RWPE2 (cell line): Measurements from ENCODE around the gene NOC4L.
"Not testable (repeated sequence)": the region's sequence is repeated elsewhere in the genome, so short reads cannot be mapped to it uniquely, and the experiment has no call there.

Experiments used
- ATAC-seq: fragments of 200-7000 bp; cut with Tn5 transposase; 3 replicates; pipeline ENCODE4 v1.9.1; 2021; ENCODE audit warnings: low read depth
- DNase-seq: peaks from one replicate; pipeline ENCODE4 v3.0.0-alpha.2; 2020; ENCODE audit warnings: low spot score
- H3K27ac ChIP-seq: fragments of 450-650 bp; 2 replicates; pipeline ENCODE4 v1.5.1; 2017; ENCODE audit warnings: mild to moderate bottlenecking; ENCODE audit not compliant: poor library complexity, severe bottlenecking
- H3K27me3 ChIP-seq: fragments of 250-450 bp; sonication (Bioruptor Pico); 2 replicates; pipeline ENCODE4 v1.5.1; 2021; ENCODE audit warnings: mild to moderate bottlenecking, moderate library complexity; ENCODE audit not compliant: insufficient read depth, poor library complexity, severe bottlenecking
- H3K36me3 ChIP-seq: fragments of 250-450 bp; sonication (Bioruptor Pico); 2 replicates; pipeline ENCODE4 v1.5.1; 2020; ENCODE audit warnings: low read depth, mild to moderate bottlenecking, moderate library complexity
- H3K4me1 ChIP-seq: fragments of 250-450 bp; sonication (Bioruptor Pico); 2 replicates; pipeline ENCODE4 v1.5.1; 2021; ENCODE audit warnings: mild to moderate bottlenecking, moderate library complexity; ENCODE audit not compliant: insufficient read depth, poor library complexity, severe bottlenecking
- H3K4me3 ChIP-seq: fragments of 250-450 bp; sonication (Bioruptor Pico); 2 replicates; pipeline ENCODE4 v1.5.1; 2021; ENCODE audit warnings: mild to moderate bottlenecking, moderate library complexity; ENCODE audit not compliant: severe bottlenecking
- H3K9me3 ChIP-seq: fragments of 250-450 bp; sonication (Bioruptor Pico); 2 replicates; pipeline ENCODE4 v1.5.1; 2021; ENCODE audit warnings: mild to moderate bottlenecking, moderate library complexity; ENCODE audit not compliant: severe bottlenecking
- TF ChIP-seq, protein P1 (sequence below): fragments of 450-650 bp; IDR thresholded peaks from one replicate; pipeline ENCODE4 v1.5.1; 2017; ENCODE audit warnings: mild to moderate bottlenecking, moderate library complexity; ENCODE audit not compliant: poor library complexity, severe bottlenecking

The NOC4L gene

GRCh38 chr12:132194056-132194455 lies 49.8 kb downstream of the NOC4L start:
- no peak overlapping the region for H3K4me3 ChIP-seq
- peaks cover 12% of the 10 kb centered on the region for H3K27me3 ChIP-seq
- no peak for DNase-seq
- no peak for ATAC-seq
- TF ChIP-seq, protein P1, sequence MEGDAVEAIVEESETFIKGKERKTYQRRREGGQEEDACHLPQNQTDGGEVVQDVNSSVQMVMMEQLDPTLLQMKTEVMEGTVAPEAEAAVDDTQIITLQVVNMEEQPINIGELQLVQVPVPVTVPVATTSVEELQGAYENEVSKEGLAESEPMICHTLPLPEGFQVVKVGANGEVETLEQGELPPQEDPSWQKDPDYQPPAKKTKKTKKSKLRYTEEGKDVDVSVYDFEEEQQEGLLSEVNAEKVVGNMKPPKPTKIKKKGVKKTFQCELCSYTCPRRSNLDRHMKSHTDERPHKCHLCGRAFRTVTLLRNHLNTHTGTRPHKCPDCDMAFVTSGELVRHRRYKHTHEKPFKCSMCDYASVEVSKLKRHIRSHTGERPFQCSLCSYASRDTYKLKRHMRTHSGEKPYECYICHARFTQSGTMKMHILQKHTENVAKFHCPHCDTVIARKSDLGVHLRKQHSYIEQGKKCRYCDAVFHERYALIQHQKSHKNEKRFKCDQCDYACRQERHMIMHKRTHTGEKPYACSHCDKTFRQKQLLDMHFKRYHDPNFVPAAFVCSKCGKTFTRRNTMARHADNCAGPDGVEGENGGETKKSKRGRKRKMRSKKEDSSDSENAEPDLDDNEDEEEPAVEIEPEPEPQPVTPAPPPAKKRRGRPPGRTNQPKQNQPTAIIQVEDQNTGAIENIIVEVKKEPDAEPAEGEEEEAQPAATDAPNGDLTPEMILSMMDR: peak; percentile 21
- no peak overlapping the region for H3K27ac ChIP-seq
- no peaks in the 10 kb centered on the region for H3K4me1 ChIP-seq
- peaks cover 5% of the 10 kb centered on the region for H3K9me3 ChIP-seq
- H3K36me3 ChIP-seq: no peaks in the 10 kb centered on the region

DNA sequence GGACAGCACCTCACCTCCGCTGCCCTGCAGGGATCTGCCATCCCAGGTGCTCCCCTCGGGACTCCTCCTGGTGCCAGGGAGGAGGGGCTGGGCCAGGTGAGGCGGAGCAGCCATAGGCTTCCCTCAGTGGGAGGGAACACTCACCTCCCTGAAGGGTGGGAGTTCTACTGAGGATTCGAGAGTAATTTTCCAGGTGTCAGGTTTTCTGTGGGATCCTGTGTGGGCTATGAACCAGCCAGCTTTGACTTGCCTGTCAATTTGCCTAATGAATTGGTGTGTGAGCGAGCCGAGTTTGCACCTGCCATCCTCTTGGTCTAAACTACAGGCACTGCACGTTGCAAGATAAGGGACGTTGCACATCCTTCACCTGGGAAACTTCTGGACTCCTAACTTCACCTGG lies 50.3 kb downstream of the NOC4L start:
- no peak overlapping the region for H3K4me3 ChIP-seq
- H3K36me3 ChIP-seq: no peaks in the 10 kb centered on the region
- TF ChIP-seq, protein P1: no peak
- no peak overlapping the region for H3K27ac ChIP-seq
- ATAC-seq (no peak), DNase-seq (no peak)
- H3K27me3 ChIP-seq: peaks cover 12% of the 10 kb centered on the region
- H3K9me3 ChIP-seq: peaks cover 5% of the 10 kb centered on the region
- no peaks in the 10 kb centered on the region for H3K4me1 ChIP-seq

DNA sequence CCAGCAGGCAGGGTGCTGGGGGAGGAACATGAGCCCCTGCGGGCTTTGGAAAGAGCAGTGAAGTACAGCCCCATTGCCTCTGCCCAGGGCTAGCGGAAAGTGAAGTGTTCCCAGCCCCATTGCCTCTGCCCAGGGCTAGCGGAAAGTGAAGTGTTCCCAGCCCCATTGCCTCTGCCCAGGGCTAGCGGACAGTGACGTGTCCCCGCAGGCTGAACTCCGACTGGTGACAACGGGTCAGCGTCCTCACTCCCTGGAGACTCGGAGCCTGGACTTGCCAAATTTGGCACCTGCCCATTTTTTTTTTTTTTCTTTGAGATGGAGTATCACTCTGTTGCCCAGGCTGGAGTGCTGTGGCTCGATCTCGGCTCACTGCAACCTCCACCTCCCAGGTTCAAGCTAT lies 51.0 kb downstream of the NOC4L start:
- not testable (repeated sequence) for ATAC-seq, H3K4me3 ChIP-seq, H3K9me3 ChIP-seq, H3K27ac ChIP-seq, DNase-seq, H3K36me3 ChIP-seq, H3K4me1 ChIP-seq
- H3K27me3 ChIP-seq: peaks cover 12% of the 10 kb centered on the region

DNA sequence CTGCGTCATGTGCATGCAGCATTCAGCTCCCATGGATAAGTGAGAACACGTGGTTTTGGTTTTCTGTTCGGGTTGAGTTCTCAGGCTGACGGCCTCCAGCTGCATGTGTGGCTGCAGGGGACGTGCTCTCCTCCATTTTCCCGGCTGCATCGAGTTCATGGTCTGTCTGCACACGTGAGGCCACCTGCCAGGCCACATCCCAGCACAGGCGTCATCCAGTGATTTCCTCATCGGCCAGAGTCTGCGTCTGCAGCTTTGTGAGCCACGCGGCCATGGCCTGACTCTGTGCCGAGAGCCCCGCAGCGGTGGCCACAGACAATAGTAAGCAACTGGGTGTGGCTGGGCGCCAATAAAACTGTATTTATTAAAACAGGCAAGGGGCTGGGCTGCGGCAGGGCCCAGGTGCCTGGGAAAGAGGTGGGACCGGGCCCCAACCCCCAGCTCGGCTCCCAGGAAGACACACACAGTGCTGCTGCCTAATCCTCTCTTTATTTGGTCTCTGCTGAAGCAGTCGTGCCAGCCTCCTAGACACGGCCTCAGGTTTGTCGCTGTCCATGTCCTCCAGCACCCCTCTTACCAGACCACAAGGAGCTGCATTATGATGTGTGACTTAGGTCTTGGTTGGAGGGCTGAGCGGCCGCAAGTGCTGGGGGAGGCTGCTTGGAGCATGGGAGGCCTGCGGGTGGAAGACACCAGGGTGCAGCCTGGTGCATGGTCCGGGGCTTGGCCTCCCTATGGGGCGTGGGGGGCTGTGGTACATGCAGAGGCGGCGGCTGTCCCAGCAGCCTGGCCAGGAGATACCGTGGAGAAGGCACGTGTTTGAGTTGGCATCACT lies 52.0 kb downstream of the NOC4L start:
- no peak overlapping the region for H3K4me3 ChIP-seq
- H3K4me1 ChIP-seq: no peaks in the 10 kb centered on the region
- H3K9me3 ChIP-seq: peaks cover 5% of the 10 kb centered on the region
- H3K36me3 ChIP-seq: no peaks in the 10 kb centered on the region
- TF ChIP-seq, protein P1: no peak
- no peak for DNase-seq
- no peak overlapping the region for H3K27ac ChIP-seq
- ATAC-seq: peak; percentile 33; the same call in 2 of the 3 replicates
- peaks cover 12% of the 10 kb centered on the region for H3K27me3 ChIP-seq

DNA sequence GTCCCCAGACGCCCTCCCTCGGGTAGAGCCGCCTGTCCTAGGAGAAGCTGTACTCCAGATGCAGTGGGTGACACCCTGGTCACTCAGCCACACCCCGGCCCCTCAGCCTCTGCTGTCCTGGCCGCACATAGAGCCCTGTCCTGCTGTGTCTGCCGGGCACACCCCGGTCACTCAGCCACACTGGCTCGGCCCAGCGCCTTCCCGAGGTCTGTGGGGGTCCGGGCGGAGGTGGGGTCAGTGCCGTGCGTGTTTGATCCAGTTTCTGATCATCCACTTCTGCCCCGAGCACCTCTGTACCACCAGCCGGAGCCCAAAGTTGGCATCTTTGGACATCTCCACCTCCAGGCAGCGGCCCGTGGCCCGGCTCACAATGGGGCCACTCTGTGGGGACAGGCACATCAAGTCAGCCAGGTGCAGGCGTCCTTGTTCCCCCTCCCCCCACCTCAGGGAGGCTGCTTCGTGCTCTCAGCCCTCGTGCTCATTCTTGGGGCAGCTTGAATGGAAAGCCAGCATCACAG lies 52.7 kb downstream of the NOC4L start:
- TF ChIP-seq, protein P1: no peak
- H3K9me3 ChIP-seq: peaks cover 5% of the 10 kb centered on the region
- no peak for ATAC-seq
- no peak overlapping the region for H3K27ac ChIP-seq
- no peak overlapping the region for H3K4me3 ChIP-seq
- H3K36me3 ChIP-seq: no peaks in the 10 kb centered on the region
- no peaks in the 10 kb centered on the region for H3K4me1 ChIP-seq
- no peak for DNase-seq
- peaks cover 12% of the 10 kb centered on the region for H3K27me3 ChIP-seq
